ENCODE results near the gene ATP7B.

The ATP7B gene

DNA sequence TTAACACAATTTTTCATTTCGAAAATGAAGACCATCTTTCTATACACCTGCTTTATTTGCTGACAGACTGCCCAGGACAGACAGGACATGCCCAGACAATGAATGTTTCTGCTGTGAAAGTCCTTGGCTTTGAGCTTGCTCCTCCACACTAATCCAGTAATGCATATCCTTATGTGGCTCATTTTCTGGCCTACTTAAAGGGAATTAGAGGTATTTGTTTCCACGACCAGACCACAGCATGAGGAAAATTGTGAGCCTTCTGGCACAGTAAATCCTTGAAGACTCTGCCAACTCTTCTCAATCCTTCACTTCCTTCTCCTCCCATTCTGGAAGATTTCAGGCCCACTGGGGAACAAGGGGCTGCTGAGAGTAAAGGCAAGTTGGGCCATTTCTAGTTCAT, 123.8 kb downstream of the ATP7B start:
- DNase-seq (ENCODE audit: low spot score) = no peak

DNA sequence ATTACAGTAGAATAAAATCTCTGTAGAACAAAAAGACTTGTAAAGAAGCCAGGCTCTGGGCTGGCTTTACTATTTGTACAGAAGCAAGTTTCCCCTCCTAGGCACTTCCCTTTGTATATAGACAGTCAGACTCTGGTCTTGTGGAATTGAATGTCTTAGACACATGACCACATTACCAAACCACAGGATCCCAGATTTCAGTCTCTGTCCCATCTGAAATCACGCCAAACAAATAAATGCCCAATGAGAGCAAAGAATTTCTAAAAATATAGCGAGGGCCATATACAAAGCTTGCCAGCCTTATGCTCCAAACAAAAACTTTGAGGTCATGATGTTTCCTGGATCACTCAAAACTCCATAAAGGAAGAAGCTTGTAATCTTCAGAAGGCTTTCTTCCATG, 125.6 kb downstream of the ATP7B start:
- DNase-seq (ENCODE audit: low spot score) = no peak

DNA sequence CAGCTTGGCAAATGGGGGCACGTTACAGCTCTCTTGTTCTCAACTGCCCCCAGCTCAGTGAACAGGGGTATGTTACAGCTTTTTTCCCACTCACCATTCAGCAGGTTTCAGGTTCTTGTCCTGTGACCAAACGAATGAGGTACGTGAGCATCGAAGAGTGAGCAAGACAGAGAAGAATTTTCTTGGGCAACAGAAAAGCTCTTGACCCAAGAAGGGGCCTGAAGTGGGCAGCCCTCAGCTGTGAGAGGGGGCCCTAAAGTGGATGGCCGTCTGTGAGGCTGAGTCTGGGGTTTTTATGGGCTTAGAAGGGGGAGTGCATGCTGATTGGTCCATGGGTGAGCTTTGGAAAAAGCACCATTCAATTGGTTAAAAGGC, 128.0 kb downstream of the ATP7B start:
- no peak for DNase-seq (ENCODE audit: low spot score)

Data from ecto neural progenitor cell (in vitro differentiated cells).